Esophagus muscularis mucosa (tissue), 4 donors: ENCODE data around the gene GHR. TPM values are rescaled to one million over a fixed set of nuclear protein-coding genes. Genes with fewer than 3 reads are reported as not detected.

Experiments
- DNase-seq: peaks from one replicate; pipeline ENCODE4 v3.0.0-alpha.2; 2017; ENCODE audit errors: extremely low spot score
- H3K27ac ChIP-seq, 4 donors: fragments of 200-600 bp; sonication (generic); replicated peaks in 1 of 4; 1 replicate in 3 of 4; 2 replicates in 1 of 4; pipeline ENCODE4 v1.5.1; 2016 to 2019; ENCODE audit warnings: mild to moderate bottlenecking in 1 of 4
- H3K27me3 ChIP-seq, 4 donors: fragments of 200-600 bp; sonication (generic); one replicate each; pipeline versions ENCODE4 v1.5.1 to v1.6.0; 2016 to 2019
- H3K36me3 ChIP-seq, 4 donors: fragments of 200-600 bp; sonication (generic); one replicate each; pipeline ENCODE4 v1.5.1; 2016 to 2019
- H3K4me1 ChIP-seq, 4 donors: fragments of 200-600 bp; sonication (generic); one replicate each; pipeline ENCODE4 v1.5.1; 2016 to 2019
- H3K4me3 ChIP-seq, 4 donors: fragments of 200-600 bp; sonication (generic); 1 replicate in 2 of 4; 2 replicates in 2 of 4; pipeline ENCODE4 v1.5.1; 2016 to 2019; ENCODE audit warnings: mild to moderate bottlenecking in 4 of 4, moderate library complexity in 1 of 4
- H3K9me3 ChIP-seq, 4 donors: fragments of 200-600 bp; sonication (generic); 1 replicate in 3 of 4; 2 replicates in 1 of 4; pipeline ENCODE4 v1.5.1; 2016 to 2019
- EP300 ChIP-seq: sonication (generic); formaldehyde crosslinking; IDR thresholded peaks from one replicate; pipeline ENCODE4 v1.6.1; 2017; ENCODE audit warnings: antibody characterized with exemption
- POLR2A ChIP-seq: fragments of 450-650 bp; IDR thresholded peaks from one replicate; pipeline ENCODE4 v1.6.1; 2017; ENCODE audit warnings: antibody characterized with exemption, moderate library complexity, mild to moderate bottlenecking, low read depth
- POLR2AphosphoS5 ChIP-seq, 2 donors: sonication (generic); formaldehyde crosslinking; IDR thresholded peaks; one replicate each; pipeline ENCODE4 v1.6.1; 2017; ENCODE audit warnings: antibody characterized with exemption in 2 of 2
- WGBS: methylation state at CpG from one replicate; pipeline ENCODE4 v1.1.5; 2018; 5-methylcytosine and 5-hydroxymethylcytosine counted together
- intact Hi-C: fragments of 100-400 bp; cut with DNase I; formaldehyde crosslinking; loops from one replicate; pipeline ENCODE4 v1.15.1; 2023
- total RNA-seq, 4 donors: library from RNA; depleted of rRNA; stranded (reverse); fragments of >200 nt; gene quantifications; one replicate each; pipeline versions ENCODE4 v1.1.0 to v1.2.1, GENCODE V29; 2016
- TF ChIP-seq, protein P1 (sequence below), 3 experiments: fragments of 200-600 bp in 2 of 3; fragments of 450-650 bp in 1 of 3; sonication (generic) in 2 of 3; IDR thresholded peaks; one replicate each; pipeline ENCODE4 v1.5.1; 2017 to 2019; ENCODE audit warnings: antibody characterized with exemption in 3 of 3, mild to moderate bottlenecking in 2 of 3, moderate library complexity in 1 of 3

The GHR gene
- total RNA-seq, 4 donors from 2014 or later = 5.3 to 9.1 (median 6.5) TPM

DNA sequence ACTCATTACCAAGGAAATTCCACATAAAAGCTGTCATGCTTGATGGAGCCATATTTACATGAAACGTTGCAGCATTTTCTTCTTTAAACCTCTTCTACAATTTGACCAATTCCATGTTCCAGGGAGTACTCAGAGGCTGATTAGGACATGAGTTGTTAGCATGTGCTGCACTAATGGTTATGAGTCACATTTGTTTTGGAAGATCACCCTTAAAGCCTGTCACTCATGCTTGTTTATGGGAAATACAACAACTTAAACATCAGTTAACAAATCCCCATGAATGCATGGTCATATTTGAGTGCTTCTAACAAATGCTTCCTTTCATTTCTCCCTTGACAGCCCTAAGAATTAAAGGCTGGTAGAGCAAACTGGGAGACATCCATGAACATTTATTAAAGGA lies 156.1 kb downstream of the GHR start:
- DNase-seq = no peak
- H3K4me3 ChIP-seq = no peak overlapping the region
- intact Hi-C loops = no loop called here
- 38% methylated on average over 1 of the region's 1 CpG for WGBS
- H3K36me3 ChIP-seq = no peaks in the 10 kb centered on the region
- H3K27me3 ChIP-seq = no peaks in the 10 kb centered on the region
- no peak overlapping the region for H3K27ac ChIP-seq
- H3K9me3 ChIP-seq = no peaks in the 10 kb centered on the region
- TF ChIP-seq POLR2AphosphoS5 (IDR thresholded peaks at IDR 0.05) (no peak), POLR2A (no peak), EP300 (no peak)
- TF ChIP-seq, protein P1, sequence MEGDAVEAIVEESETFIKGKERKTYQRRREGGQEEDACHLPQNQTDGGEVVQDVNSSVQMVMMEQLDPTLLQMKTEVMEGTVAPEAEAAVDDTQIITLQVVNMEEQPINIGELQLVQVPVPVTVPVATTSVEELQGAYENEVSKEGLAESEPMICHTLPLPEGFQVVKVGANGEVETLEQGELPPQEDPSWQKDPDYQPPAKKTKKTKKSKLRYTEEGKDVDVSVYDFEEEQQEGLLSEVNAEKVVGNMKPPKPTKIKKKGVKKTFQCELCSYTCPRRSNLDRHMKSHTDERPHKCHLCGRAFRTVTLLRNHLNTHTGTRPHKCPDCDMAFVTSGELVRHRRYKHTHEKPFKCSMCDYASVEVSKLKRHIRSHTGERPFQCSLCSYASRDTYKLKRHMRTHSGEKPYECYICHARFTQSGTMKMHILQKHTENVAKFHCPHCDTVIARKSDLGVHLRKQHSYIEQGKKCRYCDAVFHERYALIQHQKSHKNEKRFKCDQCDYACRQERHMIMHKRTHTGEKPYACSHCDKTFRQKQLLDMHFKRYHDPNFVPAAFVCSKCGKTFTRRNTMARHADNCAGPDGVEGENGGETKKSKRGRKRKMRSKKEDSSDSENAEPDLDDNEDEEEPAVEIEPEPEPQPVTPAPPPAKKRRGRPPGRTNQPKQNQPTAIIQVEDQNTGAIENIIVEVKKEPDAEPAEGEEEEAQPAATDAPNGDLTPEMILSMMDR (IDR thresholded peaks at IDR 0.05) = no peak
- H3K4me1 ChIP-seq = peaks cover 0 to 12% (median 4%) of the 10 kb centered on the region in 4 donors

DNA sequence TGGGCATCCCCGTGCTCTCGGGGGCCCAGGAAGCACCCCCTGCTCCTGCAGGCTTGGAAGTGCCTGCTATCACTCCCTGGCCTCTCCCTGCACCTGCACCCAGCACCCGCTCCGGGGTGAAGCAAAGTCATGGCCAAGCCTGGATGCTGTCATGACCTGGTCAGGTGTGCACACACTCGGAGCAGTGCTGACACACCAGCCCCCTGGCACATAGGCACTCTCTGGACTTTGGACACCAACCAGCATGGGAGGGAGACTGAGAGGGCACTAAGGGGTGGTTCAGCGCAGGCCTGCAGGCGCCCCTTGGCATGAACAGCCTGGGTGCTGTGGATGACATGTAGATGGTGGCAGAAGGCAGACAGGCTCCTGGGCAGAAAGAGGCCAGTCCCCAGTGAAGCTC lies 158.6 kb downstream of the GHR start:
- WGBS = 100% methylated on average over 2 of the region's 7 CpGs
- intact Hi-C loops = no loop called here
- H3K27me3 ChIP-seq = no peaks in the 10 kb centered on the region

DNA sequence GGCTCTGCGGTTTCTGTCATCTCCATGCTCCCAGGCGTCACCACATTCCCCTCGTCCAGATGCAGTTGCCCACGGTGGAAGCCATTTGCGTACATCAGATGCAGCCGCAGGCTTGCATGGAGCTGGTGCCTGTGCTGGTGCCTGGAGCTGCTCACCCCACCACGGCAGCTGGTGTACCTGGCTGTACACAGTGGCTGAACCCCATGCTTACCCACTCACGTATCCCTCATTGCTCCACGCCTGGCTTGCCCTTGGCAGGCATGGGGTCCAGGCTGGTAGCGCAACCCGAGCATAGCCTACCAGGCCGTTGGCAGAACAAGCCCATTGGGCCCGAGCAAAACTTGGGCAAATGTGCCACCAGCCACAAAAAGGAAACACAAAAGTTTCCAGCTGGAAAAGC lies 159.5 kb downstream of the GHR start:
- no peak overlapping the region for H3K4me3 ChIP-seq
- DNase-seq = no peak
- no peaks in the 10 kb centered on the region for H3K27me3 ChIP-seq
- H3K27ac ChIP-seq = no peak overlapping the region
- WGBS = 70% methylated on average over 3 of the region's 13 CpGs
- H3K36me3 ChIP-seq = no peaks in the 10 kb centered on the region
- peaks cover 16 to 30% (median 22%) of the 10 kb centered on the region in 4 donors for H3K4me1 ChIP-seq
- intact Hi-C loops = no loop called here
- H3K9me3 ChIP-seq = no peaks in the 10 kb centered on the region
- TF ChIP-seq POLR2AphosphoS5 (IDR thresholded peaks at IDR 0.05) (no peak), EP300 (no peak), POLR2A (no peak)
- TF ChIP-seq, protein P1 (IDR thresholded peaks at IDR 0.05) = no peak

More for the DNA sequence above, 158.6 kb downstream of the GHR start:
- no peak for TF ChIP-seq EP300
- H3K27ac ChIP-seq = no peak overlapping the region
- H3K9me3 ChIP-seq = no peaks in the 10 kb centered on the region
- H3K36me3 ChIP-seq = no peaks in the 10 kb centered on the region
- peaks cover 8 to 21% (median 14%) of the 10 kb centered on the region in 4 donors for H3K4me1 ChIP-seq
- DNase-seq = no peak
- H3K4me3 ChIP-seq = no peak overlapping the region

DNA sequence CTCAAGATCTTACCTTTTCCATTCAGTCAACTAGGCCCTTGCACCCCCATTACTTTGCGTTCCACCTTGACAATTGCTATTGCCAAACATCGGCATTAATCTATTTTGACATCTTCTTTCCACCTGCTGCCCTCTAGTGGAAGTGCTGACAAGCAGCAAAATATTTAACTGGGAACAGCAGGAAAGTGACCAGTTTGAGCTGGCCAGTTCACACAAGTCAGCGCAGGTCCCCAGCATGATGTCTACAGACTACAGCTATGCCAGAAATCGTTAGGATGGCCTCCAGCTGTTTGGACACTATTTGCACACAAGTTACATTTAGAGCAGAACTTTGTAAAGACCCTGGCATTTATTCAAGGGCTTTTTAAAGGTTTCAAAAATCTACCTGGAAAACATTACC lies 160.1 kb downstream of the GHR start:
- TF ChIP-seq EP300 (no peak), POLR2AphosphoS5 (IDR thresholded peaks at IDR 0.05) (peak; percentile 25 to 33)
- TF ChIP-seq, protein P1 (IDR thresholded peaks at IDR 0.05) = peak; percentile 77 to 89 (median 82)
- Histone ChIP-seq H3K27ac (no peak overlapping the region), H3K4me3 (no peak overlapping the region), H3K36me3 (no peaks in the 10 kb centered on the region), H3K27me3 (no peaks in the 10 kb centered on the region), H3K4me1 (peaks cover 20 to 31% (median 26%) of the 10 kb centered on the region in 4 donors), H3K9me3 (no peaks in the 10 kb centered on the region)
- WGBS = 13% methylated on average over 4 of the region's 4 CpGs
- intact Hi-C loops = no loop called here
- no peak for DNase-seq

GRCh38 chr5:42586625-42587024 lies 163.4 kb downstream of the GHR start:
- Histone ChIP-seq H3K4me1 (peaks cover 38 to 51% (median 46%) of the 10 kb centered on the region in 4 donors), H3K27ac (peak overlapping the region in 2 of 4 donors; percentile 19 to 53)
- peak; percentile 90 for DNase-seq

More at GRCh38 chr5:42586625-42587024, 163.4 kb downstream of the GHR start:
- WGBS = 8% methylated on average over 4 of the region's 4 CpGs
- no peak for TF ChIP-seq POLR2A
- TF ChIP-seq EP300 = no peak
- TF ChIP-seq, protein P1 (IDR thresholded peaks at IDR 0.05) = no peak
- TF ChIP-seq POLR2AphosphoS5 (IDR thresholded peaks at IDR 0.05) = peak in 1 of 2 donors; percentile 39
- Histone ChIP-seq H3K36me3 (no peaks in the 10 kb centered on the region), H3K4me3 (no peak overlapping the region), H3K27me3 (no peaks in the 10 kb centered on the region), H3K9me3 (no peaks in the 10 kb centered on the region)
- intact Hi-C loops = no loop called here
